Measurements from ENCODE around the gene GPR156.
"Not testable (repeated sequence)": the region's sequence is repeated elsewhere in the genome, so short reads cannot be mapped to it uniquely, and the experiment has no call there.

The GPR156 gene

GRCh38 chr3:120157113-120157512 is 127.9 kb downstream of the GPR156 start:
- peak; percentile 22 for DNase-seq

- peak; percentile 69 for DNase-seq
Observed at GRCh38 chr3:120156699-120157098, 128.3 kb downstream of the GPR156 start.

GRCh38 chr3:120155694-120156093 is 129.3 kb downstream of the GPR156 start:
- not testable (repeated sequence) for DNase-seq

- DNase-seq, result no peak
Observed at GRCh38 chr3:120155108-120155507, 129.9 kb downstream of the GPR156 start.

GRCh38 chr3:120153294-120153693 is 131.7 kb downstream of the GPR156 start:
- DNase-seq, result peak; percentile 77

- no peak for DNase-seq
Observed at GRCh38 chr3:120151791-120152190, 133.2 kb downstream of the GPR156 start.

- no peak for DNase-seq
Observed at GRCh38 chr3:120148187-120148949, 136.7 kb downstream of the GPR156 start.

GRCh38 chr3:120147072-120147871 is 137.8 kb downstream of the GPR156 start:
- no peak for DNase-seq

- peak; percentile 63 for DNase-seq
Observed at GRCh38 chr3:120145542-120146285, 139.3 kb downstream of the GPR156 start.

- peak; percentile 76 for DNase-seq
Observed at GRCh38 chr3:120144267-120144666, 140.8 kb downstream of the GPR156 start.

GRCh38 chr3:120143676-120144075 is 141.3 kb downstream of the GPR156 start:
- DNase-seq, result peak; percentile 14

GRCh38 chr3:120142236-120142635 is 142.8 kb downstream of the GPR156 start:
- no peak for DNase-seq

GRCh38 chr3:120140098-120140742 is 144.8 kb downstream of the GPR156 start:
- DNase-seq, result no peak

- DNase-seq, result no peak
Observed at GRCh38 chr3:120139140-120139539, 145.9 kb downstream of the GPR156 start.

- no peak for DNase-seq
Observed at GRCh38 chr3:120137548-120137947, 147.5 kb downstream of the GPR156 start.

GRCh38 chr3:120130656-120131055 is 154.4 kb downstream of the GPR156 start:
- DNase-seq, result no peak

- peak; percentile 38 for DNase-seq
Observed at GRCh38 chr3:120129718-120130513, 155.1 kb downstream of the GPR156 start.

GRCh38 chr3:120129051-120129450 is 156.0 kb downstream of the GPR156 start:
- no peak for DNase-seq

- no peak for DNase-seq
Observed at GRCh38 chr3:120125992-120126391, 159.0 kb downstream of the GPR156 start.

- DNase-seq, result no peak
Observed at GRCh38 chr3:120119846-120120510, 165.0 kb downstream of the GPR156 start.
